A549 (cell line): ENCODE data around the gene MAD1L1. TPM values are rescaled to one million over a fixed set of nuclear protein-coding genes. Genes with fewer than 3 reads are reported as not detected.

Experiments used
- ATAC-seq, 2 experiments: fragments of 200-7000 bp in 1 of 2; fragments of >200 bp in 1 of 2; cut with Nextera tagmentation in 1 of 2; cut with Tn5 transposase in 1 of 2; 3 replicates each; pipeline versions ENCODE4 v1.8.0 to v1.9.1; 2018 to 2020; ENCODE audit warnings: mild to moderate bottlenecking in 1 of 2, moderate library complexity in 1 of 2
- CTCF ChIA-PET: fragments of 300-600 bp; sonication (Branson Sonifier 250); formaldehyde crosslinking; extraction: SDS; loops from one replicate; lab custom pipeline; 2021; ENCODE audit warnings: antibody characterized with exemption, inconsistent platforms; lab: Yijun Ruan, JAX
- POLR2A ChIA-PET: fragments of 350-600 bp; formaldehyde crosslinking; extraction: SDS; loops from one replicate; lab custom pipeline; 2021; ENCODE audit warnings: antibody characterized with exemption, inconsistent platforms; lab: Yijun Ruan, JAX
- DNase-seq, 2 experiments: peaks; one replicate each; pipeline versions ENCODE4 v3.0.0 to v3.0.0-alpha.2; 2011 to 2016; ENCODE audit warnings: low read depth in 1 of 2, low spot score in 1 of 2
- FAIRE-seq: peaks from 2 replicates; lab custom pipeline; 2011; peaks lifted over from hg19 to GRCh38; lab: Jason Lieb, UNC
- H3K27ac ChIP-seq, 2 experiments: fragments of >200 bp; sonication (Bioruptor Twin); formaldehyde crosslinking; 3 replicates each; pipeline ENCODE4 v1.5.1; 2016 to 2017
- H3K4me1 ChIP-seq: fragments of >200 bp; sonication (Bioruptor Twin); formaldehyde crosslinking; 3 replicates; pipeline ENCODE4 v1.6.1; 2016
- H3K4me2 ChIP-seq: fragments of >200 bp; sonication (Bioruptor Twin); formaldehyde crosslinking; 3 replicates; pipeline ENCODE4 v1.6.1; 2016
- H3K4me3 ChIP-seq: fragments of >200 bp; sonication (Bioruptor Twin); formaldehyde crosslinking; 3 replicates; pipeline ENCODE4 v1.5.1; 2016
- H3K9me3 ChIP-seq: fragments of >200 bp; sonication (Bioruptor Twin); formaldehyde crosslinking; 3 replicates; pipeline ENCODE4 v1.6.1; 2016
- CEBPB ChIP-seq, 2 experiments: fragments of >200 bp in 1 of 2; sonication (Bioruptor Twin) in 1 of 2; formaldehyde crosslinking in 1 of 2; IDR thresholded peaks; 2 replicates each; pipeline ENCODE4 v1.6.1; 2012 to 2016
- CHD2 ChIP-seq: fragments of 150-350 bp; IDR thresholded peaks from 2 replicates; pipeline ENCODE4 v1.6.1; 2014; ENCODE audit warnings: low read length; ENCODE audit not compliant: partially characterized antibody
- ELK1 ChIP-seq: fragments of 150-350 bp; IDR thresholded peaks from 2 replicates; pipeline ENCODE4 v1.6.1; 2014; ENCODE audit warnings: low read depth, mild to moderate bottlenecking, low read length
- EP300 ChIP-seq, 2 experiments: fragments of >200 bp; sonication (Bioruptor Twin); formaldehyde crosslinking; IDR thresholded peaks; 2 replicates in 1 of 2; 3 replicates in 1 of 2; pipeline ENCODE4 v1.6.1; 2016 to 2017
- FOSB ChIP-seq: fragments of 250-450 bp; sonication (Bioruptor Pico); IDR thresholded peaks from 2 replicates; pipeline ENCODE4 v1.5.0; 2020; ENCODE audit warnings: mild to moderate bottlenecking, moderate library complexity
- FOSL2 ChIP-seq, 2 experiments: fragments of 450-650 bp in 1 of 2; fragments of >200 bp in 1 of 2; sonication (Bioruptor Twin) in 1 of 2; formaldehyde crosslinking; IDR thresholded peaks; 2 replicates each; pipeline versions ENCODE4 v1.5.0 to v1.6.1; 2016 to 2020; ENCODE audit warnings: mild to moderate bottlenecking in 1 of 2, moderate library complexity in 1 of 2
- FOXS1 ChIP-seq: fragments of 250-450 bp; sonication (Bioruptor Pico); IDR thresholded peaks from 2 replicates; pipeline ENCODE4 v1.5.0; 2020; ENCODE audit warnings: mild to moderate bottlenecking, moderate library complexity
- JUNB ChIP-seq: fragments of >200 bp; sonication (Bioruptor Twin); formaldehyde crosslinking; IDR thresholded peaks from 2 replicates; pipeline ENCODE4 v1.6.1; 2016
- KDM1A ChIP-seq: fragments of 200-600 bp; sonication (generic); IDR thresholded peaks from 2 replicates; pipeline ENCODE4 v1.6.1; 2016; ENCODE audit warnings: low read depth, mild to moderate bottlenecking
- NR3C1 ChIP-seq: fragments of >200 bp; sonication (Bioruptor Twin); formaldehyde crosslinking; IDR thresholded peaks from 3 replicates; pipeline ENCODE4 v1.6.1; 2017
- PBX3 ChIP-seq: IDR thresholded peaks from 2 replicates; pipeline ENCODE4 v1.6.1; 2012
- PHF8 ChIP-seq: fragments of 200-600 bp; sonication (generic); IDR thresholded peaks from 2 replicates; pipeline ENCODE4 v1.6.1; 2016; ENCODE audit warnings: low read depth, mild to moderate bottlenecking, antibody characterized with exemption, moderate library complexity, borderline replicate concordance
- RARB ChIP-seq: fragments of 250-450 bp; sonication (Bioruptor Pico); IDR thresholded peaks from 2 replicates; pipeline ENCODE4 v1.8.0; 2021; ENCODE audit warnings: mild to moderate bottlenecking, moderate library complexity
- SREBF2 ChIP-seq: fragments of 450-650 bp; IDR thresholded peaks from 2 replicates; pipeline ENCODE4 v1.6.1; 2014; ENCODE audit warnings: mild to moderate bottlenecking, moderate library complexity
- USF2 ChIP-seq: fragments of 450-650 bp; IDR thresholded peaks from 2 replicates; pipeline ENCODE4 v1.6.1; 2014; ENCODE audit warnings: antibody characterized with exemption
- ZC3H11A ChIP-seq: fragments of 450-650 bp; IDR thresholded peaks from 2 replicates; pipeline ENCODE4 v1.6.1; 2014; ENCODE audit warnings: antibody characterized with exemption, mild to moderate bottlenecking
- WGBS: methylation state at CpG from one replicate; pipeline ENCODE4 v1.1.6; 2017; ENCODE audit errors: missing lambda C conversion rate; 5-methylcytosine and 5-hydroxymethylcytosine counted together
- polyA plus RNA-seq, 4 experiments: library from polyadenylated mRNA; depleted of rRNA in 3 of 4; stranded (reverse); fragments of >200 nt; fragmentation: RNase III in 1 of 4; extraction: RNeasy Plus Mini Kit Qiagen cat#74134 plus additional on column Dnase treatment in 1 of 4; gene quantifications; 2 replicates in 3 of 4; 3 replicates in 1 of 4; pipeline ENCODE4 v1.2.3, GENCODE V29; 2011 to 2017
- TF ChIP-seq, protein P1 (sequence below): fragments of 200-600 bp; sonication (generic); IDR thresholded peaks from 2 replicates; pipeline ENCODE4 v1.6.1; 2016; ENCODE audit warnings: antibody characterized with exemption, mild to moderate bottlenecking, moderate library complexity
- TF ChIP-seq, protein P2 (sequence below): fragments of >200 bp; sonication (Bioruptor Twin); formaldehyde crosslinking; IDR thresholded peaks from 3 replicates; pipeline ENCODE4 v1.6.1; 2016

MAD1L1 gene
- polyA plus RNA-seq, 2 of the 4 experiments (the other 2 are of a cell fraction) = 13.6 to 16.6 TPM

- WGBS = 97% methylated on average over 18 of the region's 49 CpGs
- no peak overlapping the region for H3K4me3 ChIP-seq
- H3K9me3 ChIP-seq = no peaks in the 10 kb centered on the region
- ATAC-seq = no peak
- no peak for TF ChIP-seq RARB (CRISPR knock-in tag)
- TF ChIP-seq JUNB = no peak
- TF ChIP-seq ELK1 = no peak
- TF ChIP-seq, protein P1, sequence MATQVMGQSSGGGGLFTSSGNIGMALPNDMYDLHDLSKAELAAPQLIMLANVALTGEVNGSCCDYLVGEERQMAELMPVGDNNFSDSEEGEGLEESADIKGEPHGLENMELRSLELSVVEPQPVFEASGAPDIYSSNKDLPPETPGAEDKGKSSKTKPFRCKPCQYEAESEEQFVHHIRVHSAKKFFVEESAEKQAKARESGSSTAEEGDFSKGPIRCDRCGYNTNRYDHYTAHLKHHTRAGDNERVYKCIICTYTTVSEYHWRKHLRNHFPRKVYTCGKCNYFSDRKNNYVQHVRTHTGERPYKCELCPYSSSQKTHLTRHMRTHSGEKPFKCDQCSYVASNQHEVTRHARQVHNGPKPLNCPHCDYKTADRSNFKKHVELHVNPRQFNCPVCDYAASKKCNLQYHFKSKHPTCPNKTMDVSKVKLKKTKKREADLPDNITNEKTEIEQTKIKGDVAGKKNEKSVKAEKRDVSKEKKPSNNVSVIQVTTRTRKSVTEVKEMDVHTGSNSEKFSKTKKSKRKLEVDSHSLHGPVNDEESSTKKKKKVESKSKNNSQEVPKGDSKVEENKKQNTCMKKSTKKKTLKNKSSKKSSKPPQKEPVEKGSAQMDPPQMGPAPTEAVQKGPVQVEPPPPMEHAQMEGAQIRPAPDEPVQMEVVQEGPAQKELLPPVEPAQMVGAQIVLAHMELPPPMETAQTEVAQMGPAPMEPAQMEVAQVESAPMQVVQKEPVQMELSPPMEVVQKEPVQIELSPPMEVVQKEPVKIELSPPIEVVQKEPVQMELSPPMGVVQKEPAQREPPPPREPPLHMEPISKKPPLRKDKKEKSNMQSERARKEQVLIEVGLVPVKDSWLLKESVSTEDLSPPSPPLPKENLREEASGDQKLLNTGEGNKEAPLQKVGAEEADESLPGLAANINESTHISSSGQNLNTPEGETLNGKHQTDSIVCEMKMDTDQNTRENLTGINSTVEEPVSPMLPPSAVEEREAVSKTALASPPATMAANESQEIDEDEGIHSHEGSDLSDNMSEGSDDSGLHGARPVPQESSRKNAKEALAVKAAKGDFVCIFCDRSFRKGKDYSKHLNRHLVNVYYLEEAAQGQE = no peak
- no peak for TF ChIP-seq FOSB (CRISPR knock-in tag)
- TF ChIP-seq FOXS1 (CRISPR knock-in tag) = no peak
- no peak for TF ChIP-seq ZC3H11A
- no peak for TF ChIP-seq USF2
- no peak for TF ChIP-seq CHD2
- TF ChIP-seq NR3C1 = no peak
- TF ChIP-seq PBX3 = no peak
- TF ChIP-seq FOSL2 (IDR thresholded peaks at IDR 0.05) = no peak
- no peak for TF ChIP-seq FOSL2 (CRISPR knock-in tag; IDR thresholded peaks at IDR 0.05)
- no peak for TF ChIP-seq KDM1A
- no peak for TF ChIP-seq CEBPB (IDR thresholded peaks at IDR 0.05)
- TF ChIP-seq, protein P2, sequence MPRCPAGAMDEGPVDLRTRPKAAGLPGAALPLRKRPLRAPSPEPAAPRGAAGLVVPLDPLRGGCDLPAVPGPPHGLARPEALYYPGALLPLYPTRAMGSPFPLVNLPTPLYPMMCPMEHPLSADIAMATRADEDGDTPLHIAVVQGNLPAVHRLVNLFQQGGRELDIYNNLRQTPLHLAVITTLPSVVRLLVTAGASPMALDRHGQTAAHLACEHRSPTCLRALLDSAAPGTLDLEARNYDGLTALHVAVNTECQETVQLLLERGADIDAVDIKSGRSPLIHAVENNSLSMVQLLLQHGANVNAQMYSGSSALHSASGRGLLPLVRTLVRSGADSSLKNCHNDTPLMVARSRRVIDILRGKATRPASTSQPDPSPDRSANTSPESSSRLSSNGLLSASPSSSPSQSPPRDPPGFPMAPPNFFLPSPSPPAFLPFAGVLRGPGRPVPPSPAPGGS = no peak
- H3K4me1 ChIP-seq = peaks cover 18% of the 10 kb centered on the region
- H3K27ac ChIP-seq = no peak overlapping the region
- no peak overlapping the region for H3K4me2 ChIP-seq
- no peak for DNase-seq
- CTCF ChIA-PET = no interaction called here
- no peak for FAIRE-seq
- POLR2A ChIA-PET = no interaction called here
Observed at GRCh38 chr7:2114926-2115759, 117.6 kb downstream of the MAD1L1 start.

DNA sequence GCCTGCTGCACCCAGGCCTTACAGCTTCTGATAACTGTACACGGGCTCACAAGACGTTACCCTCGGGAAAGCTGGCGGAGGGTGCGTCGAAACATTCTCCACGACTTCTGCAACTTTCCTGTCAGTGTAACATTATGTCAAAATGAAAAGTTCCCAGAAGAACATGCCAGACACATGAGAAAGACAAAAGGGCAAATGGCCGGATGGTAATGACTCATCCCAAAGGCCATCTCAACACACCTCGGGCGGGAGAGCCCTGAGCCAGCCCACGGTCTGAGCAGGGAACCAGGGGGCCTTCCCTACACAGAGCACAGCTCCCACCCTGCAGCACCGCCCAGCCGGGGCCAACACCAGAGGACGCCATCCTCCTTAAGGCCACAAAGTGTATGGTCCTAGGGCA, 118.7 kb downstream of the MAD1L1 start:
- FAIRE-seq = no peak
- H3K9me3 ChIP-seq = no peaks in the 10 kb centered on the region
- ChIA-PET CTCF (interaction anchor here (0.8 to 1.0 kb wide), 2 partner anchors 32 to 34 kb away, joined by 3 to 4 read pairs; no protein-coding TSS in a partner anchor), POLR2A (no interaction called here)
- H3K4me3 ChIP-seq = no peak overlapping the region
- H3K4me2 ChIP-seq = no peak overlapping the region
- H3K4me1 ChIP-seq = peaks cover 23% of the 10 kb centered on the region
- DNase-seq = no peak
- no peak for ATAC-seq
- 74% methylated on average over 14 of the region's 14 CpGs for WGBS
- H3K27ac ChIP-seq = no peak overlapping the region
- TF ChIP-seq SREBF2 = no peak
- no peak for TF ChIP-seq EP300 (IDR thresholded peaks at IDR 0.05)
- no peak for TF ChIP-seq PHF8
- TF ChIP-seq FOSL2 (IDR thresholded peaks at IDR 0.05) = no peak
- peak; percentile 27 for TF ChIP-seq FOSL2 (CRISPR knock-in tag; IDR thresholded peaks at IDR 0.05)
